ENCODE measurements around the gene BMPR1B.
"Not testable (repeated sequence)": the region's sequence is repeated elsewhere in the genome, so short reads cannot be mapped to it uniquely, and the experiment has no call there.

The BMPR1B gene

DNA sequence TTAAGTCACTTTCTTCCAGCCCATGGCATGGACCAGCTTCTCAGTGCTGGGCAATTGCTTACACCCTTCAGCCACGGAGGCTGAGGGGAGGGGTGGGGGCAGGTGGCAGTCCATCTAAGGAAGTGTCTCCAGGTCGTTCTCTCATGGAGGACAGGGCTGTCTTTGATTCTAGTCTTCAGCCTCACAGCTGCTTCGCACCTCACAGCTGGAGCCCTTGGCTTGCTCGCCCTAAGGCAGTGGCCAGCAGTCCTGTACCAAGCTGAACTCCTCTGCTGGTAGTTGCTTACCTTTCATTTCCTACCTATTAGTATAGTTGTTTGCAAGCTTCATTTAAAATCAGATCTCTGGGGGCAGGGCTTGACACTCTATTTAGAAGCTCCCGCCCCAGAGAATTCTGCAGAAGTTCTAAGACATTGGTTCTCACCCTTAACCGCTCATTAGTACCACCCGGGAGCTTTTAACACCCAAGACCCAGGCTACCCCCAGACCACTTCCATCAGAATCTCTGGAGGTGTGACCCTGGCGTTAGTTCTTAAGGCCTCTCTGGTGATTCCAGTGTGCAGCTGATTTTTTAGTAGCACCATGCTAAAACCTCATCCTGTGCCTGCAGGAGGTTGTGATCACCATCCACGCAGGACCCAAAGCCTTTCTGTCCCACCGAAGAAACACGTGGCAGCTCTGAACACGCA lies 404.2 kb downstream of the BMPR1B start:
- TF ChIP-seq, protein P1, sequence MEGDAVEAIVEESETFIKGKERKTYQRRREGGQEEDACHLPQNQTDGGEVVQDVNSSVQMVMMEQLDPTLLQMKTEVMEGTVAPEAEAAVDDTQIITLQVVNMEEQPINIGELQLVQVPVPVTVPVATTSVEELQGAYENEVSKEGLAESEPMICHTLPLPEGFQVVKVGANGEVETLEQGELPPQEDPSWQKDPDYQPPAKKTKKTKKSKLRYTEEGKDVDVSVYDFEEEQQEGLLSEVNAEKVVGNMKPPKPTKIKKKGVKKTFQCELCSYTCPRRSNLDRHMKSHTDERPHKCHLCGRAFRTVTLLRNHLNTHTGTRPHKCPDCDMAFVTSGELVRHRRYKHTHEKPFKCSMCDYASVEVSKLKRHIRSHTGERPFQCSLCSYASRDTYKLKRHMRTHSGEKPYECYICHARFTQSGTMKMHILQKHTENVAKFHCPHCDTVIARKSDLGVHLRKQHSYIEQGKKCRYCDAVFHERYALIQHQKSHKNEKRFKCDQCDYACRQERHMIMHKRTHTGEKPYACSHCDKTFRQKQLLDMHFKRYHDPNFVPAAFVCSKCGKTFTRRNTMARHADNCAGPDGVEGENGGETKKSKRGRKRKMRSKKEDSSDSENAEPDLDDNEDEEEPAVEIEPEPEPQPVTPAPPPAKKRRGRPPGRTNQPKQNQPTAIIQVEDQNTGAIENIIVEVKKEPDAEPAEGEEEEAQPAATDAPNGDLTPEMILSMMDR (IDR thresholded peaks at IDR 0.05; ENCODE audit: low read depth, low read length), result no peak
- DNase-seq (ENCODE audit: low read depth in 2 of 2), result no peak

DNA sequence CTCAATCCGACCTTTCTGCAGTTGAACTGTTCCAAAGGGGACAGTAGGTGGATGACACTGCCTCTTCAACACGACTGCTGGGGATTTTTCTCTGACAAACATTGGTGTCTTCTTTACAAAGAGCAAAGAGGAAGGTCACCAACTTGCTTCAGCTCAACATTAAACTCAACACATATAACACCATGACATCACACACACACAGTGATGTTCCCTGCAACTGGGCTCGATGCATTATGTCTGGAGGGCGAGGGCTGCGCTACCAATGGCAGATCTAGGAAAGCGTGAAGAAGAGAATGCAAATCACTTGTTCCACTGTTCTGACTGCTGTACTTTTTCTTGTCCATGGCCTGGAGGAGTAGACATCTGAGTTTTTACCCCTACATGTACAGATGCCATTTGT lies 405.1 kb downstream of the BMPR1B start:
- TF ChIP-seq, protein P1 (IDR thresholded peaks at IDR 0.05; ENCODE audit: low read depth, low read length), result no peak
- no peak overlapping the region for H3K4me3 ChIP-seq (replicated peaks in 1 of 2; ENCODE audit: low read depth in 2 of 2, low read length in 2 of 2)
- DNase-seq (ENCODE audit: low read depth in 2 of 2), result no peak

More for the DNA sequence above, 404.2 kb downstream of the BMPR1B start:
- H3K4me3 ChIP-seq (replicated peaks in 1 of 2; ENCODE audit: low read depth in 2 of 2, low read length in 2 of 2), result no peak overlapping the region

DNA sequence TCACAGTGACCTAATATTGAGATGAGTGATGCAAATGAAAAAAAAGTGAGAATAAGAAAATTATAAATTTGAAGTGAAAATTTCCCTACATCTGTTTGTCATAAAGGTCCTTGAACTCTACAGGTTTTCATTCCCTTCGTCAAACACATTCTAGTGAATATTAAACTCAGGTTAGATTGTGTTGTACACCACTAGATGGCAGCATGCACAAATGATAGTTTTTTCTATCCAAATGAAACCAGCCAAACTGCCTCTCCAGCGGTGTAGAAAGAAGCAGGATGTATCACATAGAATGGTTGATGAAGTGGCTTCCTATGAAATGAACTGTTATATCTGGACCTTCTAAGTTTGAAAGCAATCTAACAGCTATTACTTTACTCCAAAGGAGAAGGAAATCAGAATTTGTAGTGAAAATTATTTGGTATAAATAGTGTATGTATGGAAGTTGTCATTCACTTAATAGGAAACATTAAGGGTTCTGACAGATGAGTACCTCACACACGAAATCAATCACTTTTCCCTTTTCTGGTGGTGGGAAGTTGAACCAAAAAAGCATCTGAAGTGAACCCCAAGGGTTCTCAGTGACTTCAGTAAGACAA lies 408.3 kb downstream of the BMPR1B start:
- H3K4me3 ChIP-seq (replicated peaks in 1 of 2; ENCODE audit: low read depth in 2 of 2, low read length in 2 of 2), result no peak overlapping the region
- TF ChIP-seq, protein P1 (IDR thresholded peaks at IDR 0.05; ENCODE audit: low read depth, low read length), result peak; percentile 53
- peak; percentile 85 to 87 for DNase-seq (ENCODE audit: low read depth in 2 of 2)

DNA sequence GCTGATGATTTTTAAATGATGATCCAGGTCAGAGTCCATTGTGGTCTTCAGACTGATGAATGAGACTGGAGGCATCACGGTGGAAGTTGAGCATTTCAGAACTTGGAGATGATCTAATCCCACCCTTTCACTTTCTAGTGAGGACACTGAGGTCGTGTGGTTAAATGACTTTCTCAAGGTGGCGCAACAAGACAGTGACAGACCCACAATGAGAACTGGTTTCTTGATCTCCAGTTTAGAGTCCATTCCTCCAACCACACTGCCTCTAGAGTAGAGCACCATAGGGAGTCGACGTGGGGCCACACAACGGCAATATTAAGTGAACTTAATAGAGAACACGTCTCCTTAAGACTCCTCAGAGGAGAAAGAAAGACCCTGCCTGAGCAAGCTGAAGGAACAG lies 410.1 kb downstream of the BMPR1B start:
- H3K4me3 ChIP-seq (replicated peaks in 1 of 2; ENCODE audit: low read depth in 2 of 2, low read length in 2 of 2), result no peak overlapping the region
- peak in 1 of 2 donors; percentile 26 for DNase-seq (ENCODE audit: low read depth in 2 of 2)
- TF ChIP-seq, protein P1 (IDR thresholded peaks at IDR 0.05; ENCODE audit: low read depth, low read length), result no peak

DNA sequence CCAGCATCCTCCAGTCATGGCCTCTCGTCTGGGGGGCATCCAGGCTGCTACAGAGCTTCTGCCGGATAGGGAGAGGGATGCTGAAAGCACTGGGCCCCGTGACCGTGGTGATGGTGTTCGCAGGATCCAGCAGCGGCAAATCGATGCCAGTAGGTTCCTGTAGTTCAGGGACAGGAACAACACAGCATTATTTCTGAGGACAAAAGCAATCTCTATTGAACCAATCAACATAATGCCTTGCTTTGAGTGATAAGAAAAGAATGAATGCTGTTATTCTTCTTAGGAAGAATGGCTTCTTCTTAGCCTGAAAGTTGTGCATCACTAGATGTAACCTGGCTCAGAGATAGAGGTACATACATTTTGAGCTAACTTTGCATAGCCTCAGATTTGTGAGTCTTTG lies 412.4 kb downstream of the BMPR1B start:
- DNase-seq (ENCODE audit: low read depth in 2 of 2), result no peak
- TF ChIP-seq, protein P1 (IDR thresholded peaks at IDR 0.05; ENCODE audit: low read depth, low read length), result no peak
- H3K4me3 ChIP-seq (replicated peaks in 1 of 2; ENCODE audit: low read depth in 2 of 2, low read length in 2 of 2), result no peak overlapping the region

DNA sequence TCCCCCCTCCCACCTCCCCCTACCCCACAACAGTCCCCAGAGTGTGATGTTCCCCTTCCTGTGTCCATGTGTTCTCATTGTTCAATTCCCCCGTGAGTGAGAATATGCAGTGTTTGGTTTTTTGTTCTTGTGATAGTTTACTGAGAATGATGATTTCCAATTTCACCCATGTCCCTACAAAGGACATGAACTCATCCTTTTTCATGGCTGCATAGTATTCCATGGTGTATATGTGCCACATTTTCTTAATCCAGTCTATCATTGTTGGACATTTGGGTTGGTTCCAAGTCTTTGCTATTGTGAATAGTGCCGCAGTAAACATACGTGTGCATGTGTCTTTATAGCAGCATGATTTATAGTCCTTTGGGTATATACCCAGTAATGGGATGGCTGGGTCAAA lies 413.6 kb downstream of the BMPR1B start:
- not testable (repeated sequence) for DNase-seq (ENCODE audit: low read depth in 2 of 2); H3K4me3 ChIP-seq (replicated peaks in 1 of 2; ENCODE audit: low read depth in 2 of 2, low read length in 2 of 2)

DNA sequence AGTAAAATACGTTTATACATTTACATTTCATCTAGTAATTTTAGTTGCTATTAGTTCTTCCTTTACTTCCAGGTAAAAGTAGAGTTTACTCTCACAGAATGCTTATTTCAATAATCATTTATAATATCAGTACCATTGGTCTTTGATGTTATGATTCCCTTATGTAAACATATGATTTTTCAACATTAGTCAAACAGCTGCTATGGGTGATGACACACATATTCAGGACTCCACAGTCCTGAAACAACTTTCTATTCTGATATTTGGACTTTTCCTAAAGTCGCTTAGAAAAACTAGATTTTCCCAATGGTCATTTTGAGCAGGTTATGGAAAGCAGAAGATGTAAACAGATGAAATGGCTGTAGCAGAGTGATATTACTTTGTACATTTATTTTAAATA lies 421.2 kb downstream of the BMPR1B start:
- DNase-seq (ENCODE audit: low read depth in 2 of 2), result peak in 1 of 2 donors; percentile 42
- TF ChIP-seq, protein P1 (IDR thresholded peaks at IDR 0.05; ENCODE audit: low read depth, low read length), result no peak
- no peak overlapping the region for H3K4me3 ChIP-seq (replicated peaks in 1 of 2; ENCODE audit: low read depth in 2 of 2, low read length in 2 of 2)

Measured in cardiac fibroblast (primary cell).